ENCODE results near the gene SF3B5. TPM values are rescaled to one million over a fixed set of nuclear protein-coding genes. Genes with fewer than 3 reads are reported as not detected.

SF3B5 gene
- total RNA-seq, 1 donor, result 78.6 TPM

GRCh38 chr6:144077871-144078270, 17.5 kb downstream of the SF3B5 start:
- H3K4me3 ChIP-seq (ENCODE audit: low read depth, low read length), result no peak overlapping the region
- TF ChIP-seq CTCF (IDR thresholded peaks at IDR 0.05; ENCODE audit: insufficient read depth, low read depth, low read length), result no peak
- DNase-seq (ENCODE audit: low read depth), result no peak

GRCh38 chr6:144075875-144076274, 19.5 kb downstream of the SF3B5 start:
- no peak for TF ChIP-seq CTCF (IDR thresholded peaks at IDR 0.05; ENCODE audit: insufficient read depth, low read depth, low read length)
- H3K4me3 ChIP-seq (ENCODE audit: low read depth, low read length), result no peak overlapping the region
- no peak for DNase-seq (ENCODE audit: low read depth)

GRCh38 chr6:144075187-144075586, 20.2 kb downstream of the SF3B5 start:
- DNase-seq (ENCODE audit: low read depth), result no peak
- no peak for TF ChIP-seq CTCF (IDR thresholded peaks at IDR 0.05; ENCODE audit: insufficient read depth, low read depth, low read length)
- no peak overlapping the region for H3K4me3 ChIP-seq (ENCODE audit: low read depth, low read length)

- H3K4me3 ChIP-seq (ENCODE audit: low read depth, low read length), result no peak overlapping the region
- no peak for TF ChIP-seq CTCF (IDR thresholded peaks at IDR 0.05; ENCODE audit: insufficient read depth, low read depth, low read length)
- peak; percentile 41 for DNase-seq (ENCODE audit: low read depth)
These were observed 22.3 kb downstream of the SF3B5 start for GRCh38 chr6:144073024-144073423.

GRCh38 chr6:144069506-144069905, 25.9 kb downstream of the SF3B5 start:
- no peak overlapping the region for H3K4me3 ChIP-seq (ENCODE audit: low read depth, low read length)
- DNase-seq (ENCODE audit: low read depth), result no peak
- no peak for TF ChIP-seq CTCF (IDR thresholded peaks at IDR 0.05; ENCODE audit: insufficient read depth, low read depth, low read length)

GRCh38 chr6:144068794-144069193, 26.6 kb downstream of the SF3B5 start:
- no peak for DNase-seq (ENCODE audit: low read depth)
- TF ChIP-seq CTCF (IDR thresholded peaks at IDR 0.05; ENCODE audit: insufficient read depth, low read depth, low read length), result no peak
- H3K4me3 ChIP-seq (ENCODE audit: low read depth, low read length), result no peak overlapping the region

- no peak for DNase-seq (ENCODE audit: low read depth)
- TF ChIP-seq CTCF (IDR thresholded peaks at IDR 0.05; ENCODE audit: insufficient read depth, low read depth, low read length), result no peak
- H3K4me3 ChIP-seq (ENCODE audit: low read depth, low read length), result no peak overlapping the region
These were observed 28.5 kb downstream of the SF3B5 start for GRCh38 chr6:144066741-144067484.

Measured in fibroblast of villous mesenchyme (primary cell).